Subcutaneous preadipocyte (primary cell): ENCODE results near the gene DBX2. TPM values are rescaled to one million over a fixed set of nuclear protein-coding genes. Genes with fewer than 3 reads are reported as not detected.

Experiments used
- total RNA-seq: library from RNA; depleted of rRNA; stranded (reverse); fragments of >200 nt; gene quantifications from 2 replicates; pipeline ENCODE4 v1.2.3, GENCODE V29; 2012

DBX2 gene
- total RNA-seq, result under 0.01 TPM in 2 replicates

GRCh38 chr12:45050751-45051571 lies at the start of gene DBX2:
DBX2 (minus strand) TSS chr12:45051099; CDS start chr12:45050927, 172 bp downstream.

Other genes starting within 250 kb of the DBX2 start
- gene NELL2, start 174.8 kb downstream of the DBX2 start, total RNA-seq, result 0.20 and 0.37 TPM in 2 replicates
- 39.3 and 47.1 TPM in 2 replicates for gene ANO6, start 165.0 kb upstream of the DBX2 start, total RNA-seq